SK-N-SH (cell line): ENCODE results near the gene FBXO30. TPM values are rescaled to one million over a fixed set of nuclear protein-coding genes. Genes with fewer than 3 reads are reported as not detected.

Experiments used
- CTCF ChIA-PET: fragments of 300-600, 350-600 bp; formaldehyde crosslinking; extraction: SDS; loops from one replicate; lab custom pipeline; 2021; lab: Yijun Ruan, JAX
- POLR2A ChIA-PET: fragments of 350-600 bp; sonication (Branson Sonifier 250); formaldehyde crosslinking; extraction: SDS; loops from one replicate; lab custom pipeline; 2020; ENCODE audit warnings: antibody characterized with exemption, inconsistent platforms; lab: Yijun Ruan, JAX
- DNase-seq: peaks from one replicate; pipeline ENCODE4 v3.0.0; 2012
- H2AFZ ChIP-seq: fragments of 200-600 bp; sonication (generic); 2 replicates; pipeline ENCODE4 v1.8.1; 2016; ENCODE audit warnings: antibody characterized with exemption, mild to moderate bottlenecking, low read depth
- H3F3A ChIP-seq: fragments of 200-600 bp; sonication (generic); replicated peaks from 2 replicates; pipeline ENCODE3; 2016; ENCODE audit warnings: antibody characterized with exemption, mild to moderate bottlenecking; ENCODE audit not compliant: insufficient read depth
- H3K27ac ChIP-seq, 2 experiments: fragments of 200-500 bp in 1 of 2; fragments of 200-600 bp in 1 of 2; sonication (Bioruptor generic) in 1 of 2; sonication (generic), shearing (Covaris generic) in 1 of 2; 2 replicates each; pipeline versions ENCODE4 v1.5.1 to v1.6.1; 2014 to 2016; ENCODE audit warnings: low read depth in 2 of 2, inconsistent platforms in 1 of 2, low read length in 1 of 2, mild to moderate bottlenecking in 1 of 2, mixed read lengths in 1 of 2
- H3K27me3 ChIP-seq: fragments of 200-600 bp; sonication (generic), shearing (Covaris generic); 2 replicates; pipeline ENCODE4 v1.6.1; 2016; ENCODE audit warnings: mixed run types; ENCODE audit not compliant: insufficient read depth
- H3K36me3 ChIP-seq, 2 experiments: fragments of 200-500 bp in 1 of 2; fragments of 200-600 bp in 1 of 2; sonication (Bioruptor generic) in 1 of 2; sonication (generic) in 1 of 2; replicated peaks in 1 of 2; 2 replicates each; pipeline versions ENCODE3 to v1.5.1; 2014 to 2016; ENCODE audit warnings: low read length in 1 of 2, mild to moderate bottlenecking in 1 of 2; ENCODE audit not compliant: insufficient read depth in 2 of 2, control insufficient read depth in 1 of 2
- H3K4me1 ChIP-seq, 2 experiments: fragments of 200-500 bp in 1 of 2; fragments of 200-600 bp in 1 of 2; sonication (Bioruptor generic) in 1 of 2; sonication (generic), shearing (Covaris generic) in 1 of 2; 2 replicates each; pipeline versions ENCODE4 v1.5.1 to v1.6.1; 2014 to 2016; ENCODE audit warnings: low read depth in 1 of 2, low read length in 1 of 2, mixed run types in 1 of 2; ENCODE audit not compliant: insufficient read depth in 2 of 2, control insufficient read depth in 1 of 2
- H3K4me2 ChIP-seq: fragments of 200-600 bp; sonication (generic), shearing (Covaris generic); 2 replicates; pipeline ENCODE4 v1.6.1; 2017; ENCODE audit warnings: mixed run types
- H3K4me3 ChIP-seq, 2 experiments: fragments of 200-500 bp in 1 of 2; fragments of 200-600 bp in 1 of 2; sonication (Bioruptor generic) in 1 of 2; sonication (generic), shearing (Covaris generic) in 1 of 2; 2 replicates each; pipeline versions ENCODE4 v1.5.1 to v1.8.1; 2014 to 2016; ENCODE audit warnings: low read depth in 2 of 2, inconsistent platforms in 1 of 2, low read length in 1 of 2, mild to moderate bottlenecking in 1 of 2, mixed read lengths in 1 of 2, moderate library complexity in 1 of 2
- H3K79me2 ChIP-seq: fragments of 200-600 bp; sonication (generic); 2 replicates; pipeline ENCODE4 v1.8.1; 2017; ENCODE audit warnings: mild to moderate bottlenecking; ENCODE audit not compliant: insufficient read depth
- H3K9ac ChIP-seq: fragments of 200-600 bp; sonication (generic); 2 replicates; pipeline ENCODE4 v1.6.1; 2017; ENCODE audit warnings: mixed run types
- H3K9me2 ChIP-seq: fragments of 200-600 bp; sonication (generic); 2 replicates; pipeline ENCODE4 v1.6.1; 2017; ENCODE audit warnings: mixed run types
- H3K9me3 ChIP-seq: fragments of 200-600 bp; sonication (generic); 2 replicates; pipeline ENCODE4 v1.6.1; 2017; ENCODE audit warnings: mixed run types, mild to moderate bottlenecking, moderate library complexity
- H4K20me1 ChIP-seq: fragments of 200-600 bp; sonication (generic); 2 replicates; pipeline ENCODE4 v1.6.1; 2017; ENCODE audit warnings: mild to moderate bottlenecking, mixed run types; ENCODE audit not compliant: insufficient read depth
- GATA2 ChIP-seq: sonication (generic); formaldehyde crosslinking; IDR thresholded peaks from 2 replicates; pipeline ENCODE4 v1.5.0; 2020; ENCODE audit warnings: mild to moderate bottlenecking, missing genetic modification reagents
- MEF2A ChIP-seq: IDR thresholded peaks from 2 replicates; pipeline ENCODE4 v1.4.0; 2012; ENCODE audit warnings: low read depth, borderline replicate concordance
- RCOR1 ChIP-seq: fragments of 150-350 bp; IDR thresholded peaks from 2 replicates; pipeline ENCODE4 v1.6.1; 2017; ENCODE audit warnings: antibody characterized with exemption, low read length
- WGBS: methylation state at CpG from one replicate; pipeline ENCODE4 v1.1.6; 2017; ENCODE audit warnings: low lambda C conversion rate; 5-methylcytosine and 5-hydroxymethylcytosine counted together
- polyA plus RNA-seq, 3 experiments: library from polyadenylated mRNA; depleted of rRNA; stranded (reverse); fragments of >200 nt; gene quantifications; 2 replicates each; pipeline ENCODE4 v1.2.3, GENCODE V29; 2012

Gene FBXO30
- polyA plus RNA-seq, 1 of the 3 experiments (the other 2 are of a cell fraction) = 1.7 TPM

- TF ChIP-seq GATA2 (CRISPR knock-in tag) (no peak), MEF2A (no peak)
These were observed 68.7 kb downstream of the FBXO30 start (continued) for GRCh38 chr6:145745861-145746260.

GRCh38 chr6:145744619-145745018, 70.0 kb downstream of the FBXO30 start:
- H3K27ac ChIP-seq = no peak overlapping the region
- no peaks in the 10 kb centered on the region for H4K20me1 ChIP-seq
- DNase-seq = no peak
- no peak overlapping the region for H3K4me2 ChIP-seq
- no peaks in the 10 kb centered on the region for H3K9me2 ChIP-seq
- H3K9ac ChIP-seq = no peak overlapping the region
- H3K36me3 ChIP-seq = no peaks in the 10 kb centered on the region
- H3K79me2 ChIP-seq = no peaks in the 10 kb centered on the region
- no peaks in the 10 kb centered on the region for H3K27me3 ChIP-seq
- ChIA-PET POLR2A (no interaction called here), CTCF (no interaction called here)
- H3K9me3 ChIP-seq = no peaks in the 10 kb centered on the region
- H2AFZ ChIP-seq = no peak overlapping the region
- H3K4me3 ChIP-seq = no peak overlapping the region
- H3K4me1 ChIP-seq = no peaks in the 10 kb centered on the region; a peak in 1 of 4 replicates
- no peak for TF ChIP-seq RCOR1
- no peaks in the 10 kb centered on the region for H3F3A ChIP-seq
- WGBS = 86% methylated on average over 2 of the region's 2 CpGs

Other genes with a start within 250 kb of the FBXO30 start
- gene EPM2A, start 79.3 kb downstream of the FBXO30 start, polyA plus RNA-seq (2012; rRNA removed) = 2.7 and 3.9 TPM in 2 replicates
- gene SHPRH, start 149.6 kb upstream of the FBXO30 start, polyA plus RNA-seq (2012; rRNA removed) = 3.0 and 3.5 TPM in 2 replicates
- 0.03 and 0.05 TPM in 2 replicates for gene GRM1, start 214.3 kb upstream of the FBXO30 start, polyA plus RNA-seq (2012; rRNA removed)